Stimulated activated CD4-positive, alpha-beta T cell treated with anti-CD3 and anti-CD28 coated beads, Interleukin-12 subunit alpha, Interleukin-12 subunit beta, amount 100 ng/mL, for 4 hours (primary cell): ENCODE data around the gene TMEM128.
"Not testable (repeated sequence)": the region's sequence is repeated elsewhere in the genome, so short reads cannot be mapped to it uniquely, and the experiment has no call there.

ENCODE experiments used
- DNase-seq: peaks from one replicate; pipeline ENCODE4 v3.0.0-alpha.2; 2020

Gene TMEM128

GRCh38 chr4:4254666-4255065 lies 6.6 kb upstream of the TMEM128 start:
- DNase-seq = no peak

DNA sequence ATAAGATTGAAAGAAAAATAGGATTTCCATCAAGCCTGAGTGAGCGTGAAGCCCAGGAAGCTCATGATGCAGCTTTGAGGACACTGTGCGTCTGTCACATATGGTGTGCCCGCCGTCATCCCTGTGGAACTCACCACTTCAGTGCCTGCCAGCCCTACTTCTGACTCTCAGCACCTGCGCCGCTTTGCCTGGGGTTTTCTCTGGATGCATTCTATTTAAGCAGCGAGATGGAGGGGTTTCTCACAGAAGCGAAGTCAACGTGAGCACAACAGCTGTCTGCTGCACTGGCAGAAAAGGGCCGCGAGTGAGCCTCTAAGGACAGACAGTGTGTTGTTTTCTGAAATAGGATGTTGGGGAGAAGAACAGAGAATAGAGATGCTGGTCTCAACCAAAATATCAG lies 6.2 kb upstream of the TMEM128 start:
- DNase-seq = no peak

GRCh38 chr4:4249866-4250265 lies 1.8 kb upstream of the TMEM128 start:
- DNase-seq = no peak

GRCh38 chr4:4249342-4249741 lies 1.3 kb upstream of the TMEM128 start:
- not testable (repeated sequence) for DNase-seq

- no peak for DNase-seq
Measured at GRCh38 chr4:4248885-4249203, 821 bp upstream of the TMEM128 start.

GRCh38 chr4:4247696-4248028 lies 361 bp downstream of the TMEM128 start:
- no peak for DNase-seq

DNA sequence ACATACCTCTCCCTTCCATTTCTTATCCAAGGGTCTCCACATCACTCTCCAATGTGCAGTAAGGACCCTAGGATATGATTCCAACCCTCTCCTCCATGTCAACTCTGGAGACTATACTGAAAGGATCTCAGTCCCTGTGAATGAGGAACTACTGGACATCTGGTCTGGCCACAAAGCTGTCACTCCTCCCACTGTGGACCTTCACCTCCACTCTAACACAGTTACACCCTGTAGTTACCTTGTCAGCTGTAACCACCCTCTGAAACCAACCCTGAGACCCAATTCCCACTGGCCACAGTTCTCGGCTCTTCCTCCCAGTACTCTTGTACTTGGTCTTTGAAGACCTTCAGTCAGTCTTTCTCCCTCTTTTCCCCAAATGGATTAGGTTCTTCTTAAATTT lies 2.9 kb downstream of the TMEM128 start:
- DNase-seq = no peak

GRCh38 chr4:4239551-4239950 lies 8.5 kb downstream of the TMEM128 start:
- DNase-seq = not testable (repeated sequence)

- no peak for DNase-seq
Measured at GRCh38 chr4:4233610-4234009, 14.4 kb downstream of the TMEM128 start.

GRCh38 chr4:4228356-4228668 lies 19.7 kb downstream of the TMEM128 start:
- no peak for DNase-seq

- no peak for DNase-seq
Measured at GRCh38 chr4:4227510-4228355, 20.3 kb downstream of the TMEM128 start.

GRCh38 chr4:4226606-4227438 lies 21.2 kb downstream of the TMEM128 start, which contains the start of gene OTOP1:
OTOP1 (minus strand) TSS chr4:4226929; CDS start chr4:4226864, 65 bp downstream.
- DNase-seq = no peak

DNA sequence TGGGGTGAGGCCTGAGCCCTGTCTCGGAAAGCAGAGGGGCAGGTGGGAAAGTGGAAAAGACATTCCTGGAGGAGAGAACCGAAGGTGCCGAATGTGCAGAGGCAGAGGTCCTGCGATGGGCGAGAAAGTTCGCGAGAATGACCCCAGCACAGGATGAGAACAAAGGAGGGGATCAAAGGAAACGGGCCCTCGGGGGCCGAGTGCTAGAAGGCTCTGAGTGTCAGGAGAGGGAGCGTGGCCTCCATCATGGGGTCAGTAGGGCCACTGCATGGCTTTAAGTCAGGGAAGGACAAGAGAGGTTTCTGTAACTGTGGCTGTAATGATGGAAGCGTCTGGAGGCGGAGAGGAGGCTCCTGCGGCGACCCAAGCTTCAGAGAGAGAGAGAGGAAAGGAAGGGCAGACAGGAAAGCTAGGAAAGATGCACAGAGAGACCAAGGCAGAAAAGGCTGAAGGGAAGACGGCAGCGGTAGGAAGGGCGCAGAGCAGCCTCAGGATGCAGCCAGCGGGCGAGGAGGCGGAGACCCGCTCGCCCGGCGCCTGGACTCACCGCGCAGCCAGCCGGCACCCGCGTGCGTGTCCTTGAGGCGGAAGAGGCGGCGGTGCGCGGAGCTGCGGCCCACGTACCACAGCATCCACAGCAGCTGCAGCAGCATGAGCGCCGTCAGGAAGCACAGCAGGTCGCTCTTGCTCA lies 22.0 kb downstream of the TMEM128 start:
- DNase-seq = no peak

DNA sequence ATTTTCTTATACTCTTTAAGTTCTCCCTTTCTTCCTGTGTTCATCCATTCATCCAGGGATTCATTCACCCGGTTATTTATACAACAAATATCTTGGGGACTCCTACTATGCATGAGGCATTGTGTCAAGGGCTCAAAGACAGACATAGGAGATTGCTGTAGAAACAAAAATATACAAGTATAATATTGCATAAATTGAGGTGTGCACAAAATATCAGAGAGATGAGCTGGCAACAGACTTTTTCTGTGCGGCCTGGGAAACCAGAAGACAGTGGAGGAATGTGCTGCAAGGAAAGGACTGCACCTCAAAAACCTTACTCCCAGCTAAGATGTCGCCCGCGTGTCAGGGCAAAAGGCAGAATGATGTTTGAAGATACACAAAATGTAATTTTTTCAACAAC lies 30.9 kb downstream of the TMEM128 start:
- no peak for DNase-seq

DNA sequence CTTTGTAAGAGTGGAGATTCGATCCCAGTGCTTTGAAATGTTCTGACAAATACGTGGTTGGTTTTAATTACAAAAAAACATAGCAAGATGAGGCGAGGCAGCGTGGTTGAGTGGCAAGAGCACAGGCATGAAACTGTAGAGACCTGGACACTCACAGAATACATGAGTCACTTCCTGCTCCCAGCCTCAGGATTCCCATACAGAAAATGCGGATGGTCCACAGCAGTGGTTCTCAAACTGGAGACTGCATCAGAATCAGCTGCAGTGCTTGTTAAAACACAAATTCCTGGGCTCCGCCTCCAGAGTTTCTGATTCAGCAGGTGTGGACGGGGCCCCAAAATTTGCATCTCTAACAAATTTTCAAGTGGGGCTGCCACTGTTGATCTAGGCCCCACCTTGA lies 31.4 kb downstream of the TMEM128 start:
- no peak for DNase-seq

DNA sequence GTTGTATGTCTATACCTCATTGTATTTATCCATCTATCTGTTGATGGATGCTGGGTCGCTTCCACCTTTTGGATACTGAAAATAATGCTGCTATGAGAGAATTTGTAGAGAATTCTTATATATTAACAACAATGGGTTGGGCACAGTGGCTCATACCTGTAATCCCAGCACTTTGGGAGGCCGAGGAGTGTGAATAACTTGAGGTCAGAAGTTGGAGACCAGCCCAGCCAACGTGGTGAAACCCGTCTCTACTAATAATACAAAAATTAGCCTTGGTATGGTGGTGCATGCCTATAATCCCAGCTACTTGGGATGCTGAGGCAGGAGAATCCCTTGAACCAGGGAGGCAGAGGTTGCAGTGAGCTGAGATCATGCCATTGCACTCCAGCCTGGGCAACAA lies 34.3 kb downstream of the TMEM128 start:
- not testable (repeated sequence) for DNase-seq

DNA sequence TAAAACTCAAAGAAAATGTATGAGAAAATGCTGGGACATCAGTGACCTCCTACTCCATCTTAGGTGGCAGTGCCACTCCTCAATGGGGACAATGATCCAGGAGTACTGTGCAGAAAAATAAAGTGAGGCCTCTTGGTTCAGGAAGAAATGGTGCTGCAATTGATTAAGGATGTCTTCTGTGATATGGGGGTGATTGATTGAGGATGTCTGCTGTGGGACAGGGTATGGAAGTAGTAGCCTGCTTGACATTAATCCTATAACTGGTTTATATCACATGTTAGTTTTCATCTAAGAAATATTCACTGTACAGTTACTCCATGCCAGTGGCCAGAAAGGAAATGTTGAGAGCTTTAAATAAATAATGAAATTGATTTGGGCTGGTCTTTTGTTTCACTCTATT lies 41.8 kb downstream of the TMEM128 start:
- no peak for DNase-seq

DNA sequence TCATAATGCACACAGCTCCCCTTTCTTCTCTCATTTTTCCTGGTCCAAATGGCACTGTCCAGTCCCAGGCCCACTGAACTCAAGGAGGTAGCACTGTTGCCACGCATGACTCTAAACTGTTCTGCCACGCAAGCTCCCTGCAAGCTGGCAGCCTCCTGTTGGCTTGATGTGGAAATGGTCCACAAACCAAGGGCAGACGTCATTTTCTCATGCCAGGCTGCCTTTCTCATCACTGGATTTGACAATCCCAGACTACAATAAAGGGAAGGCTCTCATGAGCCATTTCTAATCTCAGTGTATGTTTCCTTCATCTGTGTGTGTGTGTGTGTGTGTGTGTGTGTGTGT lies 43.6 kb downstream of the TMEM128 start:
- no peak for DNase-seq

GRCh38 chr4:4203688-4204400 lies 44.2 kb downstream of the TMEM128 start:
- DNase-seq = no peak

- DNase-seq = no peak
Measured at GRCh38 chr4:4202510-4202909, 45.5 kb downstream of the TMEM128 start.

DNA sequence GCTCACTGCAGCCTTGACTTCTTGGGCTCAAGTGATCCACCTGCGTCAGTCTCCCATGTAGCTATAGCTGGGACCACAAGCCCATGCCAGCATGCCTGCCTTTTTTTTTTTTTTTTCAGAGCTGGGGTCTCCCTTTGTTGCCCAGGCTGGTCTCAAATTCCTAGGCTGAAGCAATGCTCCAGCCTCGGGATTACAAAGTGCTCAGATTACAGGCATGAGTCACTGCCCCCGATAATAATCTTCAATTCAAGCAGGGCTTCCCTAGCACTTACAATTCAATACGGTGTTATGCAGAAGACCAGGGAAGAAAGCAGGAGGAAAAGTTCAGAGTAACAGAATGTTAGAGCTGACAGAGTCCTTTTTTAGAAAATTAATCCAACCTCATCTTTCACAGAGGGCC lies 47.4 kb downstream of the TMEM128 start:
- no peak for DNase-seq

DNA sequence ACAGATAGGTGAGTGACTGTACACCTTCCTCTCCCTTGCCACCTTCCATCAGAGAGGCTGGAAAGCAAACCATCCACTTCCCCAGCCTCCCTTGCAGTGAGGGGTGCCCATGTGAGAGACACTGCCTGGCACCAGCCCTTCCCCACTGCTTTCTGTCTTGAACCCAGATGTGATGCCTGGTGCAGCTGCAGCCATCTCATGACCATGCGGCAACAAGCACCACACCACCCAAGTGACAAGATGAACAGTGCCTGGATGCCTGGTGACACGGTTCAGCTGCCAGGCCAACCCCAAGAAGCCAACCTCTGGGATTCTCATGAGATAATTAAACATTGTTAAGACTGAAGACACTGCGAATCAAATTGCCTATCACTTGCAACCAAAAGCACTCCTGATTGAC lies 52.7 kb downstream of the TMEM128 start:
- DNase-seq = no peak

DNA sequence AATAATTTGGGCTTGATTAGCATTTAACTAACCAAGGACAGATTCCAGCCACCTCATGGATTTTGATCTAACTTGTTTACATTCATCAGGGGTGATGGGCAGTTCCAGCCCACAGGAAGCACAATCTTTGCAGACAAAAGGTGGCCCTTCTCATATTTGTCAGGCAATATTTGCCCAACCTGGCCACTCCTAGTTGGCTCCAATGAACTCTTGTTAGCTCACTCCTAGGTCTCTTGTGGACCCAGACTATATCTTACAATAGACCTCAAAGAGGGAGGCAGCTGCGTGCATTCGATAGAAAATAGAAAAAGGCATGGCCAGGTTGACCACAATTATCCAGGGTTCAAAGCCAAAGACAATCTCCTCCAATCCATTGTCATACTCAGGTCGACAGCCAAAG lies 59.5 kb downstream of the TMEM128 start:
- DNase-seq = not testable (repeated sequence)
